HG02798 (cell line): Measurements from ENCODE around the gene RIMBP2.

Experiments
- ATAC-seq: cut with Tn5 transposase; IDR thresholded peaks from one replicate; pipeline ENCODE4 v1.9.1; 2021; ENCODE audit warnings: mild to moderate bottlenecking; ENCODE audit not compliant: unreplicated experiment, poor library complexity

The RIMBP2 gene

DNA sequence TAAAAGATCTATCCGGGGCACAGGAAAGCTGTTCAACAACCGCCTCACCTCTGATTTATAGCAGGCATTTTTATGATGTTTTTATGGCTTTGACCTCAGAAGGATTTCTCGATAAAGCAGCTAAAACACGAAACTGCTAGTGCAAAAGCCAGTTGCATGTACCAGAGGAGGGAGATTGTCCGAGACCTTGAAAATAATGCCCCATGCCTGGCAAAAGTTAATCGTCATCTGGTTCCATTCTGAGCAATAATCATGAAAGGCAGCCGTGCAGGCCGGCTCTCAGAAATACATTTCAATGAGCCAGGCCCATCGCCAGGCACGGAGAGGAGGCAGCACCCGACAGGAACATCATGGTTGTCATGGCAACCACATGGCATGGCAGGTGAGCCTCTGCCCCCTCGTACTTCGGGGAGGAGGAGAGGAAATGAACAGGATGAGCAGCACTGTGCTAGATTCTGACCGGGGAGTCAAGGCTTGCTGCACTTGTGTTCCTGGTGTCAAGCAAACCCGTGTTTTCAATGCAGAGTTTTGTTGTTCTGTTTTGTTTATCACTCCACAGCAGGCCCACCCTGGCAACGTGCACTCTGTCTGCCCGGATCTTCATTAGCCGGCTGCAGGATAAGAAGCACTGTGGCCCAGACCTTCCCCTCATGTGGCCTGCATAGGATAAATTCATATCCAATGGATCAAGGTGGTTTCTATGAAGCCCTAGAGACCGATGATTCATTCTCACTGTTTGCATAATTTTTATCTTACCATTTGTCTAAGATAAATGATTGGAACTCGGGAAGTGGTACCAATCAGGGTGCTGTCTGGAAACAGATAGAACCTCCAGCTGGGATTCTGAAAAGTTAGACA is 160.2 kb downstream of the RIMBP2 start:
- ATAC-seq: no peak

DNA sequence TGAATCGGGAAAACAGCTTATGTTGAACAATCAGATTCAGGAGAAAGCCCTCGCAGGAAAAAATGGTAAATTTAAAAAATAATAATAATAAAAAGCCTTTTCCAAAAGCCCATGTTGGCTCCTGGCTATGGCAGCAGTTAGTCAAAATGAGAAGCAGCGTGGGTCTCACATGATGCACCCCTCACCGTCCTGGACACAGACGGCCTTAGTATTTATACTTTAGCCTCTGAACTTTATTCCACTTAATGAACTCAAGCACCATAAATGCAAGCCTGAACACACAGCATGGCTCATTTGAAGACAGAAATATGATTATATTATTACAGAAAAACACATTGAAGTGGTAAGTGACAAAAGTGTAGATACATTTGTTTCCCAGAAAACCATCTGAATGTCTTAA is 160.9 kb downstream of the RIMBP2 start:
- ATAC-seq: no peak

DNA sequence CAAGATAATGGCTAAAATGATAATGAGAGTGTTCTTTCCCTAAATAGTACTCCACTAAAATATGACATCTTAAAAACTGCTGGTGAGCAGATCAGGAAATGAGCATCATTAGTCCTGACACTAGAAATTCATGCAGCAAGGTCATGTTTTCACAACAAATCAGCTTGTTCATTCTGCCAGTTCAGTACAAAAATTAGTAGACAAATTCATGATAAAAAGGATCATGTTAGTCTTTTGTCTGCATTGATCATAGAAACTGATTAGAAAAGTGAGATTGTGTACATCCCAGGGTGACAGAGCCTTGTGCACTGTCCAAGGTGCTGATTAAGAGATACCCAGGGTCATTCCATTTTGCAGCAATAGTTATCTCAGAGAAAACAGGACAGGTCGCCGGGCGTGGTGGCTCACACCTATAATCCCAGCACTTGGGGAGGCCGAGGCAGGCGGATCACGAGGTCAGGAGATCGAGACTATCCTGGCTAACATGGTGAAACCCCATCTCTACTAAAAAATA is 163.6 kb downstream of the RIMBP2 start:
- ATAC-seq: no peak

DNA sequence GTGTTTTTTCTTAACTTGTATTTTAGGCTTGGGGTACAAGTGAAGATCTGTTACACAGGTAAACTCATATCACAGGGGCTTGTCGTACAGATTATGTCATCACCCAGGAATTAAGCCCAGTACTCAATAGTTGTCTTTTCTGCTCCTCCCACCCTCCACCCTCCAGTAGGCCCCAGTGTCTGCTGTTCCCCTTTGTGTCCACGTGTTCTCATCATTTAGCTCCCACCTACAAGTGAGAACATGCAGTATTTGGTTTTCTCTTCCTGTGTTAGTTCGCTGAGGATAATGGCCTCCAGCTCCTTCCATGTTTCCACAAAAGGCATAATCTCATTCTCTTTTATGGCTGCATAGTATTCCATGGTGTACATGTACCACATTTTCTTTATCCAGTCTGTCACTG is 166.7 kb downstream of the RIMBP2 start:
- no peak for ATAC-seq

DNA sequence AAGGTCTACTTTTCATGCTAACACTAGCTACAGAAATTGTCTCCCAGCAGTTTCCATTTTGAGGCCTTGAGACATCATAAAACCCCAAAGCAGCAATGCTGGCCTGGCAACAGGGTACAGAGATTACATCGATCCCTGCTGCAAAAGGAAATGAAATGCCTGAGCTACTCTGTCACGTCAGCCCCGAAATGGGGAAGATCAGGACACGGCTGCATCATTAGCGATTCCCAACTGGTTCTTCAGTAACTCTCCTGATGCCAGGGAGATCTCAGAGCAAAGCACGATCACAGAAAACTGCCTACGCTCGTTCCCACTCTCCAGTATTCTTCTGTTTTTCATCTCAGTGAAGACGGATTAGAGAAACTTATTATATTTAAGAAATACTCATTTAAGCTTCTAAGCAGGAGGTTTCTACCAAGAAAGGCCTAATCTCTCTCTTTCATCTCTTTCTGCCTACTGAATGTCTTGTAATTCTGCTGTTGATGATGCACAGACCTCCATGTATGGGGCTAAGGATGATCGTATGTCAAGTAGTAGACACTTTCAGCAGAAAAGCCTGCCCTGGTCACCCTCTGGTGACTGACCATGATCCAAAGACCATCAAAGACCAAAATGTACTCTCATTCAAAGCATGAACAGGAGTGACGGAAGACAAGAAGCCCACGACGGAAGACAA is 168.5 kb downstream of the RIMBP2 start:
- ATAC-seq: no peak

DNA sequence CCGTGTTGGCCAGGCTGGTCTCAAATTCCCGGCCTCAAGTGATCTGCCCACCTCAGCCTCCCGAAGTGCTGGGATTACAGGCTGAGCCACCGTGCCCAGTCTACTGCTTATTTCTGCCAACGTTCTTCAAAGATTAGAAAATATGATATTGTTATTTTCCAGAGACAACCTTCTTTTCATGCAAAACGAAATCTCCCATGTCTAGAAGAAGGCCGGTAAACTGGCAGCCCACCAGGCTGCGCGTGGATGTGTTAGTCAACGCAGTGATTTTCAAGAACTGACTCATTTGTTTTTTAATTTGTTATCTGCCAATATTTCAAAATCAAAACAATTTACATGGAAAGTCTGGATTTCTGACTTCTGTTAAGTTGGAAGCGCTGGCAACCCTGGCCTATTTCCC is 169.6 kb downstream of the RIMBP2 start:
- ATAC-seq: no peak

DNA sequence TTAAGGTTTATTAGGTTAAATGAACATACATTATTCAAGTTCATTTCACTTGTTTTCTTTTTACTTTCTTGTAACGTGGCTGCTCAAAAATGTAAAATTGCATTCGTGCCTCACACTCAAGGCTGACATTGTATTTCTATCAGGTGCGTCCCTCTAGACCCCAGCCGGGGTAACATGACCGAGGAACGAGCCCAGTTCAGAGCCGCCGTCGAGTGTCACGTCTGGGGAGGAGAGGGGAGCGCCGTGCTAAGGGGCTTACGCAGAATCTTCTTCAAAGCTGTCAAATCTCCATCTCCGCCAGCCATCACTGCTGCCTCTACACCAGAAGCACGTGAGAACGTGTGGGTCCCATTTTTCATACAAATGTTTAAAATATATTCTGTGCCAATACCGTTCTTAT is 170.6 kb downstream of the RIMBP2 start:
- ATAC-seq: no peak

DNA sequence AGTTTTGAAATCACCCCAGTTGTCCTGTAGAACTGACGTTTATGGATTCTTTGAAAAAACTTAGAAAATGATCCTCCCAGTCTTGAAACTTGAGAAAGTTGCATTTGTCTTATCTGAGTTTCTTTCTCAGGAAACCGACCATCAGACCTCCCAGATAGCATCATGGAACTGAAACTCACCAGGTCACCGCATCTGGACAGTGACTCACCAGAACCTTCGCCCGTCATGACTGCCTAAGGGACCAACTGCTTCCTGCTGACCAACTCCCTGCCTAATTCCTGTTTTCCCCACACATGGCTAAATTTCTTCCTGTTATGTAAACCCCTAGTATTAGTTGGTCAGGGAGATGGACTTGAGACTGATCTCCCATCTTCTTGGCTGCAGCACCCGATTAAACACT is 175.7 kb downstream of the RIMBP2 start:
- no peak for ATAC-seq

DNA sequence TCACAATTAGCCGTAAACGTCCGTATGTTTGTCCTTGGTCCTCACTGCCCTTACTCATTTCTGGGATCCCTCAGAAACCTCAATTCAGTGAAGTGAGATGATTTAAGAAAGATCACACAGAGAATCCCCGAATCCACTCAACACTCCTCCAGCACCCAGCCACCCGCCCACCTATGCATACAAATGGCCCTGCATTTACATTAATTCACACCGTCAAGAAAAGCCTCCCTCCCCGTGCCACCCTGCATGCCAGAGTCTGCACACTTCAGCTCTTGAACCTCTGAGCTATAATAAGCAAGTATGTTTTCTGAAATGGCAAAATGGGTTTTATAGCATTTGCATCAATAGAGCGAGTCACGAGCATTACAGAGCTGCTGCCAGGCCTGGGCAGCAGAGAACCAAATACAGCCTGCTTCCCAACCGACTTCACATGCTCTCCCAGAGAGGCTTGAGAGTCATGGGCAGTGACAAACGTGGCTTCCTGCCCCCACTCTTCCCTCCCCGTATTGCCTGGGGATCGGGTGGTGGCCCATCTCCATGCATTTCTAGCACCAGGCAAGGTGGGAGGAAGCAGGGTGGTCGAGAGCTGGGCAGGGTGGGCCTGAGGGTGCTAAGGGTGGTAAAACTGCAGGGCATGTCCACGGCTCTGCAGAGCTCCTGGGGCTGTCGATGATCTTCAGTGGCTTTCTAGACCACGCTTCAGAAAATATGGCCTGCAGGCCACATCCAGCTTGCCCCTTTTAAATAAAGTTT is 177.6 kb downstream of the RIMBP2 start:
- ATAC-seq: no peak

DNA sequence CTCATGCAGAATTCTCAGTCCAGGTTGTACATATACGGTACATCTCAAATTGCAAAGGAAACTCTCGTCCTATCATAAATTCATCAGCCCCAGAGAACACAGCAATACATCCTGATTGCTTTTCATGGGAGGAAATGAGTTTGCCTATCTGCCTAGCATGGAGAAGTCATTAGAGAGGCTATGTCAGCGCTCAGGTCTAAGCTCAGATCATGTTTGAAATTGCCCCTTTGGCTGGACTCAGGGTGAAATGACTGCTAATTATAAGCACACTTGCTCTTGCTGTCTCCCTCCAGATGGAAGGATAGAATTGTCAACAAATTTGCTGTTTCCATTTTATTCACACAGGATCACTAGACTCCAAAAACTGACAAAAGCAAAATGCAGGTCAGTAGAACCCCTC is 178.4 kb downstream of the RIMBP2 start:
- ATAC-seq: no peak

DNA sequence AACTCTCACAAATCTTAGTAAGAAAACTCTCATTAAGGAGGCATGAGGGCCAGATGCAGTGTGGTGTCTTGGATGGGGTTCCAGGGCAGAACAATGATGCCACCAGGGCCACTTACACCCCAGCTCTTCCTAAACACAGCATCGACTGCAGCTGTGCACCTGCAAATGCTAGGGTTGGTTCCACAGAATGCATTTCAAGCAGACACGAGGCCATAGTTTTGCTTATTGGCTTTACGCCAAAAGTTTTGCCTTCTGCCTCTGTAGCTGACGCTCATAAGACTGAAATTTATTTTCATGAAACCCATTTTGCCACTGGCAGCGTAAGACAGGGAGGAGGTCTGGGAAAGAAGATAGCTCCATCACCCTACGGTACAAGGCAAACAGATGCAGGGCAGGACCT is 179.0 kb downstream of the RIMBP2 start:
- ATAC-seq: no peak

DNA sequence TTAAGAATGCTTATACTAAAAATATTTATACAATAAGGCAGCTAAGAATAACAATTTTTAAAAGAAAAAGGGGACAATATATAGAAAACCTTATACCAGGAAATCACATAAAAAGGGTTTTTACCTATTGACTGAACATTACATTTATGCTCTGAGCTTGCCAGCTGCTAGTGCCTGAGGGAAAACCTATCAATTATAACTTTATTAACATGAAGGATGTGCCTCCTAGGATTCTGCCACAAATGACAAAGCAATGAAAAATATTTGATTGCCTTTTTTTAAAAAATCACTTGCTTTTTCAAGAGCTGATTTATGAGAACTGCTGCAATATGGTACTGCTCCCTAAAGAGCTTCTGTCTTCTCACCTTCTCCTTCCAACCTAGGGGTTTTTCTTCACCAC is 185.7 kb downstream of the RIMBP2 start:
- ATAC-seq: no peak

DNA sequence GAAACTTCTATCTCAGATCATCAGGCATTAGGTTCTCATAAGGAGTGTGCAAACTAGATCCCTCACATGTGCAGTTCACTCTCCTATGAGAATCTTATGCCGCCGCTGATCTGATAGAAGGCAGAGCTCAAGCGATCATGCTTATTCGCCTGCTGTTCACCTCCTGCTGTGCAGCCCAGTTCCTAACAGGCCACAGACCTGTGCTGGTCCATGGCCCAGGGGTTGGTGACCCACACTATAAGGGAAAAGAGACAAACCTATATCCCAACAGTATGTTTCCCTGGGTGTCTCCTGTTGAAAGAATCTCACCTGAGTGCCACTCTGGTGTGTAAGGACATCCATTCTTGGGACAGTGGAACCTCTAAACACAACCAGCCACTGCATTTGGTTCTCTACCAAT is 186.3 kb downstream of the RIMBP2 start:
- ATAC-seq: no peak

DNA sequence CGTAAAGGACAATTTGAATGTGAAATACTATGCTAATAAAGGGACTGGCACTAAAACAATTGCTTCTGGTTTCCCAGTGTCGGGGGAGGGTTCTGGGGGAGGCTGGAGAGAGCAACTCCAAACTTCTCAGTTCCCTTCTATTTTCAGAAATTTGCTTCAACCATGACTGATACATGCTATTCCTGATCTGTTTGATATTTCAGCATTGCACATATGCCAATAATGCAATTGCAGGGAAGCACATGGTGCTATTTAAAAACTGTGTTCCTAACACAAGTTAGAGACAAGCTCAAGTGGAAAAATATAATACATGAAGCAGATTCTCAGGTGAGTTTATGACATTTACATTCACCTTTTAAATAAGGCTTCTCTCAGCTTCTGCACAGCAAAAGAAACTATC is 188.9 kb downstream of the RIMBP2 start:
- no peak for ATAC-seq

DNA sequence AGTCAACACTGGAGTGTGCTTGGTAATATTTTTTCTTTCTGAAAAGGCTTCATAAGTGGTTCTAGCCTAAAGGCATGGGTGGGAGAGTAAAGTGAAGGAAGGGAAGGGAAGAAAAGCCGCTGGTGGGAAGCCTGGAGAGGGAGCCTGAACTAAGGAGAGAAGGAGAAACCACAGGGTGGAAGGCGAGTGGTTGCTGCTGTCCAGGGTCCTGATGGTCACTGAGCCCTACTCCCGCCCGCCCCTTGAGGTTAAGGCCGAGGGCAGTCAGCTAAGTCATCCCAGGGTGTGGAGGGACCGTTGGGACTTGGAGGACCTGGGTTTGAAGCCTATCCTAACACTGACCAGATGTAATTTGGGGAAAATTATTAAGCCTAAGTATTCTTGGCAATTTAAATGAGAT is 189.3 kb downstream of the RIMBP2 start:
- no peak for ATAC-seq

DNA sequence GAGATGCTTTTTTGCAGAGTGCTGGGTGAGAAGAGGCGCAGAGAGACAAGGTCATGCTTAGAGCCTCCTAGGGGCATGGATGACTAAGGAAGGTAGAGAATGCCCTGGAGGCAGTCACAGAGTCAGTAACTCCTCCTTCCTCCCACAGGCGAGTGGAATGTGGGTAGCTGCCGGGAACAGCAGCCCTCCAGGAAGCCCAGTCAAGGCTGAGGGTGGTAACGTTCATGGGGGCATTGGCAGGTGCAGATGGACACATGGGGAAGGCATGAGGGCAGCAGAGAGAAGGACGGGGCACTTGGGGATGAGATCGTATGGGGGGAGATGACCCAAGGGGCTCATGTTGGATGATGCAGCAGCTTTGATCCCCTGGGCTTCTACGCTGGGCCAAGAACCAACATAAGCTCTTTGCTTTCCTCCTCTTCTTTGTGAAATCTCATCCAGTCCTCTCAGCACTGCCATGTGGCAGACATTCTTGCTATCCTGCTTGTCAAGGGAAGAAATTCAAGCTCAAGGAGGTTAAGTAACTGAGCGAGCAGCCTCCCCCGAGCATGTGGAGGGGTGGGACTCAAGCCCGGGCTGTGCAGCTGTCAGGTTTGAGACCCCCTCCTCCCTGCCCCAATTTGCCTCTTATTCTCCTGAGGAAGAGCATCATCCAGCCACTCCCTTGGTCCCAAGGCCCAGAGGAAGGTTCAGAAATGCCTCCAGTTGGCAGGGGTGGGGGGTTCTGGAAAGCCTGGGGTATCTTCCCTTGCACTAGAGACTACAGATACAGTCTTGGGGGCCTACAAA is 190.5 kb downstream of the RIMBP2 start:
- ATAC-seq: no peak

DNA sequence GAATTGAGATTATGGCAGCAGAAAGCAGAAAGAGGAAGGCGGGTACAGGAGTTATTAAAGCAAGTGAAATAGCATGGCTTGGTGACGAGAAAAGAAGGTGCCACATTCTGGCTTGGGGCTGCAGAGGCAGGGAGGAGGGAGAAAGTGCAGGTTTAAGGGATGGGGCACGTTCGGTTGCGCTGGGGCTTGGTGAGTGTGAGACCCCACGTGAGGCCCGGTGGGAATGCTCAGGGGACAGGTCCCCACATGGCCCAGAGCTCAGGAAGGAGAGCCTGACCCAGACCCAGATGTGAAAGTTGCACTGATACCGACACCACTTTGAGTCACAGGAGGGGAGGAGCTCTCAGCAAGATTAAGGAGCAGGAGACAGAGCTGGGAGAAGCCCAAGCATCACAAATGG is 191.3 kb downstream of the RIMBP2 start:
- ATAC-seq: no peak

DNA sequence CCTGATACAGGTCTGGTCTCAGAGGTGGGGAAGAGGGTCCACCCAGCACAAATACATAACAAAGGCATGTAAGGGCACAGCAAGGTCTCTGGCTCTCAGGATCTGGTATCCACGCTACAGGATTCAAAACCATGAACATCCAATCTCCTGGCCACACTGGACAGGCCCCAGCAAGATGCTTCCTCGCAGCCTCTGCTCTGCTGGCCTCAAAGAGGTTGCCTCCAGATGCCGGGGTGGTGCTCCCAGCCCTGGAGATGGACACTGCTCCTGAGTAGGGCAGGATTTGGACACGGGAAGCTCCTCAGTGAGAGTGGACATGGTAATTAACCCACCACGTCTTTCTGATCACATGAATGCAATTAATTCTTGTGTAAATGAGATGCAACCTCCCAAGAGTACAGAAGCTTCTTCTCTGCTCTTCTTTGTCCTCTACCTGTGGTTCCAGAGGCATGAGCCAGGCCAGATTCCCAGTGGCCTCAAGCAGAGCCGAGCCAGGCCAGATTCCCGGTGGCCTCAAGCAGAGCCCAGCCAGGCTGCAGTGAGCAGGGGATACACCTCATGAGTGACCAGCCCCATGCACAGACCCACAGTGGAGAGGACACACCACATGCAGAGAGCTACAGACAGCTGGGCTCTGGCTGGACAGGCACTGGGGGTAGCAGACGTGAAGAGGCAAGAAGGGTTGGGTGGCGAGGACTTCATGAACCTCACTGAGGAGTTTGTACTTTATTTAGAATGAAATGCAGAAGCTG is 192.1 kb downstream of the RIMBP2 start:
- ATAC-seq: no peak

DNA sequence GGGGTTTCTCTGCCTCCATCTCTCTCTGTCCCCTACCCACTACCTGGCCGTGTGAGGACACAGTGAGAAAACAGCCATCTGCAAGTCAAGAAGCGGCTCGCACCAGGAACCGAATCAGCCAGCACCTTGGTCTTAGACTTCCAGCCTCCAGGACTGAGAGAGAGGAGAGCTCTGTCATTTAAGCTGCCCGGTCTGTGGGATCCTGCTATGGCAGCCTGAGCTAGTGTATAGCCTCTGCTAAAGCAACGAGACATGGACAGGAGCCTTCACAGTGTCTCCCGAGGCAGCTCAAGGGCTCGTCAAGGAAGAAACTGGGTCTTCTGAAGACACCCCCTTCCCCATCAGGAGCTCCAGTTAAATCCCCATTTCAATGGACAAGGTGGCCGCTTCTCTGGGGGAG is 192.9 kb downstream of the RIMBP2 start:
- ATAC-seq: no peak
